ENCODE data around the gene ROBO1.
"Not testable (repeated sequence)": the region's sequence is repeated elsewhere in the genome, so short reads cannot be mapped to it uniquely, and the experiment has no call there.

Gene ROBO1

DNA sequence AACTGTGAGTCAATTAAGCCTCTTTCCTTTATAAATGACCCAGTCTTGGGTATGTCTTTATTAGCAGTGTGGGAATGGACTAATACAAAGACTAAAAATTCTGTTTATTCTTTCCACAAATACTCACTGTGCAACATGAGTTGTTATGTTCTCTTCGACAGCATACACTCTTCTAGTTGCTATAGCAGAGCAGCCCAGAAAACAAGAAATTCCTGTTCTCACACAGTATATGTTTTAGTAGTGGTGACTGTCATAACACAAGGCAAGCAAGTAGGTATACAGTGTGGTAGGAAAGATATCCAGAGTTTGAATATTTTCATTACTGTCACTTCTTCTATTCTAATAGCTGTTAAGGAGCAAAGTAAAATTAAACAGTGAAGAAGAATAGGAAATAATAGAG, 453.3 kb downstream of the ROBO1 start:
- DNase-seq (ENCODE audit: low read depth) = no peak

DNA sequence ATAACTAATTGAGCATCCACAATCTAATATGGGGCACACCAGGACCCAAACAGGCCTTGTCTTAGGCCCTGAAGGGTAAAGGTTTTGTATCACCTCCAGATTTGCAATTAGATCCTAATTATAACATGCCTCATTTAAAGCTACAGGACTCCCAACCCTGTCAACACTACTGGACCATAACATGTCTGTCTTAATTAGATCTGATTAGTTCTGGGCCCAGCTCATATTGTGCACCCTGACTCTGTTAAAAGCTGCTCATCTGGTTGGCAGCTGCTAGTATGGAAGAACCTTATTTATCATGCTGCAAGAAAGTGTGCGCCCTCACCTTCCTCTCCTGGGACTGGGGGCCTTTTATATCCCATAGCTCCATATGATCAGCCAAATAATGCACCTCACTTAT, 457.8 kb downstream of the ROBO1 start:
- no peak for DNase-seq (ENCODE audit: low read depth)

DNA sequence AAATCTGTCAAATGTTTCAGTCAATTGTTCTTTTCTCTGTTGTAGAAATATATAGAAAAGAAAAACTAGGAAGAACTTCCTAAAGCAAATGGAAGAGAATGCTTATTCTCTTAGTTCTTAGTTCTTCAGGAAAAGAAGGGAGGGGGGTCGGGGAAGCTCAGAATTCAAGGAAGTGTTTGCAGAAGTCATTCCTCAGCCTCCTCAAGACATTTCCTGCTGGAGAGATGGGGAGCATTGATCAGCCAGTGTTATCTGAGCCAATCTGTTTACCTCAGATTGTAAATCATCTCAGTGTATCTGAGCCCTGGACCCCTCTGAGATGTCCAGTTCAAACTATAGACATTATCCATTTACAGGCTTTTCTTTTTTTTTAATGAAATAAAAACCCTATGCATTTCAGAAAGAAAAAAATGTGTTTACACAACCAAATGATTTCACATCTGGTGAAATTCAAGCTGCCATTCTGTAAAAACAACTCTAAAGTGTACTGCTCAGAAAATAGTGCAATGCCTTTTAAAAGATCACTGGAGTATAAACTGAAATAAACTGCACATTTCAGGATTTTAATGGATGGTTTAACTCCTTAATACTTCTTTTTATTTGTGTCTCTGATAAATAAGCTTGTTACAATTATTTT, 460.7 kb downstream of the ROBO1 start:
- DNase-seq (ENCODE audit: low read depth) = no peak

DNA sequence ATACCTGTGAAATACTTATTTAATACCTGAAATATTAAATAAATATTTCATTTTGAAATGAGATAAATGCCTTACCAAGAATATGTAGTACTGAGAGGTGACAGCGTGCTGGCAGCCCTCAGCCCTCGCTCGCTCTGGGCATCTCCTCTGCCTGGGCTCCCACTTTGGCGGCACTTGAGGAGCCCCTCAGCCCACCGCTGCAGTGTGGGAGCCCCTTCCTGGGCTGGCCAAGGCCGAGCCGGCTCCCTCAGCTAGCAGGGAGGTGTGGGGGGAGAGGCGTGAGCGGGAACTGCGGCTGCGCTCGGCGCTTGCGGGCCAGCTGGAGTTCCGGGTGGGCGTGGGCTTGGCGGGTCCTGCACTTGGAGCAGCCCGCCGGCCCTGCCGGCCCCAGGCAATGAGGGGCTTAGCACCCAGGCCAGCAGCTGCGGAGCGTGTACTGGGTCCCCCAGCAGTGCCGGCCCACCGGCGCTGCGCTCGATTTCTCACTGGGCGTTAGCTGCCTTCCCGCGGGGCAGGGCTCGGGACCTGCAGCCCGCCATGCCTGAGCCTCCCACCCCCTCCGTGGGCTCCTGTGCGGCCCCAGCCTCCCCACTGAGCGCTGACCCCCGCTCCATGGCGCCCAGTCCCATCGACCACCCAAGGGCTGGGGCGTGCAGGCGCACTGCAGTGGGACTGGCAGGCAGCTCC, 467.7 kb downstream of the ROBO1 start:
- DNase-seq (ENCODE audit: low read depth) = not testable (repeated sequence)

DNA sequence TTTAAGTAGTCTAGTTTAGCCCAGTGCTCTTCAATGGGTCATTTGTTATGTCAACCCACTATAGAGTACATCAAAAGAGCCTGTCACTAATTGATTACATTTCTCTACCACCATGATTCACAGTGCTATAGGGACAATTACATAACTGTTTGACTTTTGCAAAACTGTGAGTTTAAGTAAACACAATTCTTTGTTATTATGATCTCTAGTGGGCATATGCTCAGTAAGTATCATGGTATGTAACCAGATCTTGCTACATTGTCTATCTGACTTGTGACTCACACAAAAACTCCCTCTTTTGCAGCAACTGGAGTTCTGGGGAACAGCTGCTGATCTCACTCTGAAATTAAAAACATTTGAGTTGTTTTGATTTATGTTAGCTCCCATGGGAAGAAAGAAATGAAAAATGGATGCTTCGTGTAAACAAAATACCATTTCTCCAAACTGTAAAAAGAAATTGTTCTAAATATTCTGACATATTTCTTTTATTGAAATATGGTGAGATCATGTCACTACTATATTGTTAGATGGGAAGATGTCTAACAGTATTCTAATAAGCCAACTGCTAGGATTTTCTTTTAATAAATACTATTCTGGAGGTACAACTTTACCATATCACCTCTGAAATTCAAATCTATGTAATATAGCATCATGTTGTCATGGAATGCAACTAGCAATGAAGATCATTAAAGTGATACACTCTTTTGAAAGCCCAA, 470.4 kb downstream of the ROBO1 start:
- no peak for DNase-seq (ENCODE audit: low read depth)

DNA sequence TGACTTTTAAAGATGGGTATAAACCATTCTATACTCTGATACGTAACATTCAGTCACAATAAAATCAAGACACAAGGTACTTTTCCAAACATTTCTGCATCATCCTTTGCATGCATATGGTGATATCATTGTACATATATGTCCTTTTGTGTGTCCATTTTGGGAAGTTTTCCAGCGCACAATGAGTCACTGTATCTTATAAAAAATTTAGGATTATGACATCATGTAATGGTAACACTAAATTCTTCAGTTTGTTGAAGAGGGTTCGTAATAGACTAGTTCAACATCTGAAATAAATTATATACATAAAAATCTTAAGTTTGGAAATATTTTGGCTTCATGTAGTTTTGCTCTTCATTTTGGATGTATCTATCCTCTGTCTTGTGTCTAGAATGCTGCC, 480.9 kb downstream of the ROBO1 start:
- no peak for DNase-seq (ENCODE audit: low read depth)

DNA sequence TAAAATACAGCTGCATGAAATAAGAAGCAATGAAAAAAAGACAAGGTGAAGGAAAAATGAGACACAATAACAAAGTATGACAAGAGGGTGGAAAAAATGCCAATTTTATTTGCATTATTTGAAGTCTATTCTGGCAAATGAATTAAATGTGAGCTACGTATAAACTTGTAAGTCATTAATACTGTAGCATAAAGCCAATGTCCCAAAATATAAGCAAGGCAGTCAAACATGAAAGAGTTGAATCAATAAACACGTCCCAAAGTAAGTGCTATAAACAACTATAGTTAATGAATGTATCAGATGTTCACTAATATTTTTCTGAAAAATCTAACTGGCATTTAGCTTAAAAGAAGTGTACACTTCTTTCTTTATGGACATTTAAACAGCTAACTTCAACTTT, 481.9 kb downstream of the ROBO1 start:
- DNase-seq (ENCODE audit: low read depth) = no peak

DNA sequence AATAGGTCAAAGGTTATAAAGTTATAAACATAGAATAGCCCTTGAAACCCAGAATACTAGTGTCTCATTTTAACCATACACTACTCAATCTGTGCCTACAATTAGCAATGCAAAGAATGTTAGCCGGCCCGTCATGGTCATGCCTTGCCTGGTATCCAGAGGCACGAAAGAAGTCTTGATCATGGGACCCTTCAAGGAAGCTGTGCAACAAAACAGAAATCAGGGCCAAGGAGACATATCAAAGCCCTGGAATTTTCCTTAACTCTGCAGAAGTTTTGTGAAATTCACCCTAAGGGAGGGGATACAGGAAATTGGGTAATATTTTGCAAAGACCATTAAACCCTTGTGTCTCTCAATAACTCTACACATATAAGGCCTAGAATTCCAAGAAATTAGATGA, 482.4 kb downstream of the ROBO1 start:
- DNase-seq (ENCODE audit: low read depth) = no peak

DNA sequence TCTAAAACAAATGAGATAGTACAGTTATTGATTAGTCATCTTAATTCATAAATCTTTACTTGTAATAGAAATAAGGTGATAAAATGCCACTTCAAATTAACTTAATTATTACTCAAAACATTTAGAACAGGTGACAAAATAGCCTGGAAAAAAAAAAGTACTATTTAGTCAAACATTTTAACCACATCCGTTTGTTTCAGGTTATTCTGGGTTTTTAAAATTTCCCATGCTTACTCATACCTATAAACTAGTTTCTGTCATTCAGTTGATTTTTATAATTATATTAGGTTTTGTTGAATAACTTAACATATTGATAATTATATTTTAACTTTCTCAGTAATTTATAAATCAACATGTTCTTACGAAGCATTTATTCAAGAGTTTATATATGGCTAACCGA, 483.0 kb downstream of the ROBO1 start:
- no peak for DNase-seq (ENCODE audit: low read depth)

DNA sequence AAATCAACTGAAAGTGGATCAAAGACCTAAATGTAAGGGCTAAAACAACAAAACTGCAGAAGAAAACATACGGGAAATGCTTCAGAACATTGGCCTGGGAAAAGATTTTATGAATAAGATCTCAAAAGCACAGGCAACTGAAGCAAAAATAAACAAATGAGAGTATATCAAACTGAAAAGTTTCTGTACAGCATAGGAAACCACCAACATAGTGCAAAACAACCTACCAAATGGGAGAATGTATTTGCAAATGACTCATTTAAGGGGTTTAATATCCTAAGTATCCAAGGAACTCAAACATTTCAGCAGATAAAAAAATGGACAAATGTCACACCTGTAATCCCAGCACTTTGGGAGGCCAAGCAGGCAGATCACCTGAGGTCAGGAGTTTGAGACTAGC, 489.1 kb downstream of the ROBO1 start:
- DNase-seq (ENCODE audit: low read depth) = no peak

DNA sequence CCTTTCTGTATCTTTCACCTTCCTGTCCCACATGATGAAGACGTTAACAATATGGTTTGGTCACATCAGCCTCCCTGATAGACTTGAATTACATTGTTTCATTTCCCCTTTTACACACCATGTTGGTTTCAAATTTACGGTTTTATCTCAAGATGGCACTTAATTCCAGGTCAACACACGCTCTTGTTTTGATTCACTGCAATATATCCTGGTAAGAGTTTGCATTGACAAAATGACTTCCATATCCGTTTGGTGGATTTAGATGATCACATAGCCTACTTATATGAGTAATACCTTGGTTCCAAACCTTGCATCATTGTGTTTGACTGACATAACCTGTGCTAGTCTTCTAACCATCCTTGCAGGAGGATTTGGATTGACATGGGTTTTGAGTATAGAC, 499.4 kb downstream of the ROBO1 start:
- DNase-seq (ENCODE audit: low read depth) = no peak

DNA sequence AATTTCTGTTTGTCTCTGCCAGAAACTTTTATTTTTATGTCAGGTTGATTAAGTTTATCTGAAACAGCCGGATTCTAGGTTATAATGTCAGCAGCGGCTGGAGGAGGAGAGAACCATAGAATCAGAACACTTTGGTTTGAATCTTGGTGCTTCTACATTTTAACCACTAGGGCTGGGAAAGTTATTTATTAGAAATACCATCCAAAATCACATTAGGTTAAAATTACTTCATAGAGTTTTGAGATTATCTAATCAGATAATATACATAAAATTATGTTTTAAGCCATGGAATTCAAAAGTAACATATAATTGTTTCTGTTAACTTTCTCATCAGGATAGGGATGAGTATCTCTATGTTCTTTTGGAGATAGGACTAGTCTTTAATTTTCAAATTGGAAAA, 502.9 kb downstream of the ROBO1 start:
- DNase-seq (ENCODE audit: low read depth) = no peak

DNA sequence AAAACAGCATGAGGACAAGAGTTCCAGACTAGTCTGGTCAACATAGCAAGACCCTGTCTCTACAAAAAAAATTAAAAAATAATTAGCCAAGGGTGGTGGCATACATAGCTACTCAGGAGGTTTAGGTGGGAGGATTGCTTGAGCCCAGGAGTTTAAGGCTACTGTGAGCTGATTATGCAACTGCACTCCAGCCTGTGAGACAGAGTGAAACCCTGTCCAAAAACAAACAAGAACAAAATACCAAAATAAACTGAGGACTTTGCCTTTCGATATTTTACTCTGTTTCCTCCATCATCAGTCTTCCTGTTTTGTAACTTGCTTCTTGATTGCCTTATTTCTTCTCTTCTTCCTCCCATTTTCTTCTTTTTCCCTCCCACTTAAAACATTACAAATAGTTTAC, 504.4 kb downstream of the ROBO1 start:
- no peak for DNase-seq (ENCODE audit: low read depth)

DNA sequence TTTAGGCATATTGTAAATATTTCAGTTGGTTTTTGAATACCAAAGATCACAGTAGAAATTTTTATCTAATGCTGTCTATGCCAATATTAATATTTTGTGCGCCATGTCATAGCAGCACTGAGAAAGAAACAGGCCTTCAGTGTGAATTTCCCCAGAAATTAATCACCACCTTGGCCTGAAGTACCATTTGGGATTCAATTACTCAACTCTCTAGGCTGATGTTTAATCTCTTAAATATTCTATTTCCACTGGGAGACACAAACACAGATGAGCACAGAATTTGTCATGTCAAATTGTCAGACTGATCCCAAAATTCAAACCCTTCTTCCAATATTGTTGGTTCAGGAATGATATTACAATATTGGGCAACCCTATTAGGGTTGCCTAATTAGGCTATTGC, 509.3 kb downstream of the ROBO1 start:
- DNase-seq (ENCODE audit: low read depth) = no peak

DNA sequence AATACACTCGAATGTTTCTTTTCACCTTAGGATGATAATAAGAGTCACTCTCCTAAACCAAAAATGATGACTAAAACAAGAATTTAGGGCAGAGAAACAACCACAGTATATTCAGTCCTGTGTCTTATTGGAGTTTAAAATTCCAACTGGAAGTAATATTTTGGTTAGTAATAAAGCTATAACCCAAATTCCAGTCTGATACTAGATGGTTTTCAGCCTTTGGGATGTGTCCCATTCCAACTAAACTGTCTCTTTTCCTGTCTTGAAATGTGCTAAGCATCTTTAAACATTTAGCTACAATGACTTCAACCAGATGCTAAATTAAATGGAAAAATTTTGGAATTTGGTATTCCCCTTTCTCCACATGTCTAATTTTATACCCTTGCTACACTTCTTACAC, 510.0 kb downstream of the ROBO1 start:
- no peak for DNase-seq (ENCODE audit: low read depth)

DNA sequence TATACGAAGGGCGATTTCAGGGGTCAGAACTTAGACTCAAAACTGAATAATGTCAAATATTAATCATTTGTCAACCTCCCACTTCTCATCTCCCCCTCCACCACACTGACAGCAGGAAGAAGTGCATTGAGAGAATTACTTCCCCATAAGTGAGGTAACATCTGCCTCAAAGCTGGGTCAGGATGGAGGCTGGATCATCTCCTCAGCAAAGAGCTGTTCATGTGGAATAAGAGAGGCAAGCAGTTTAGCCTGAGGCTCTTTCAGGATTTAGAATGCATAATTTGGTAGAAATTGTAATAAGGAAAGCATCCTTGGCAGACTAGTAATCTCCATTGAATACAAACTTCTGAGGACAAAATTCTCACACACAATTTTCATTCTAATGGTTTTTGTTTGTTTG, 512.1 kb downstream of the ROBO1 start:
- DNase-seq (ENCODE audit: low read depth) = no peak

DNA sequence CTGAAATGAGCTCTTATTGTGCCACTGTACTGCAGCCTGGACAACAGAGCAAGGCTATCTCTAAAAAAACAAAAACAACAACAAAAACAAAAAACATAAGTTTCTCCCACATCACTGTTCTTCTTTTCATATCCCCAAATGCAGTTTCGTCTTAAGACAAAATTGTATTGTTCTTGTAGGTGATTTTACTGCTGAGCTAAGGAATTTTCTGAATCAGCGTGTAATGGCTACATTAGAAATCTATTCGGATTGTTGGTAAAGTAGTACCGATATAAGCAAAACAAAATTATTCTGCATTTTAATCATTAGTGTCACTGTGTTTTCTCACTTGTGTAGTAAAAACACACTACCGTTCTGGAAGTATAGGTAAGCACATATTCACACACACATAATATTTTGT, 512.5 kb downstream of the ROBO1 start:
- DNase-seq (ENCODE audit: low read depth) = no peak

DNA sequence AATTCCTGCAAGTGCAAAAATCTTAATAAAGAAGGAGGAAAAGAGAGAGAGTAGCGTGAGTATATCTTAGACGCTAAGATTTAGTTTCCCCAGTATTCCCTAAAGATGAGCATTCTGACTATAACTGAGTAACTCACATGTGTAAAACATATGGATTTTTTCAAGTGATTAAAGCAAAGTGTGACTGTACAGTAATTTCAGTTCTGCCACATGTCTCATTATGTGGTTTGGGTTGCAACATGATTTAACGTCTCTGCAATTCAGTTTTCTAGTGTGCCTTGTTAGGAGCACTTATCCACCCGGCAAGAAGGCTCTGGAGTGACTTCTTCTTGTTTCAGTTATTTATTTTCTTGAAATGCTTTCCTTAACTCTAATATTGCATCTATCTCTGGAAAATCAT, 514.1 kb downstream of the ROBO1 start:
- DNase-seq (ENCODE audit: low read depth) = no peak

DNA sequence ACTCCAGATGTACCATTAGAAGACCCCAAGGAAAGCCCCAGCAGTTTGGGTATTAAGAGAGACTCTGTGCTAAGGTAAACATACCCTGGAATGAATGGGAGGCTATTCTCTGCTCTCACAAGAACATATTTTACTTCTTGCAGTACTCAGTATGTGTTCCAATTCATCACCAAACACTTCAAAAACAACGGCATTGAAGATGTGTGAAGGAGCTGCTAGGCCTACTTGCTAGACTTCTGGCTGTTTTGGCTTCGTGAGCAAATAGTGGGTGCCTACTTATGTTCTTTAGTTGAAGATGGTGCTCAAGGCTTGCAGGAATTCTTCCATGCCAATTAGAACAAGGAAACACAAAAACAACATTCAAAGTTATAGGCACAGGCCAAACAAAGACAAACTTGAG, 514.5 kb downstream of the ROBO1 start:
- DNase-seq (ENCODE audit: low read depth) = no peak

DNA sequence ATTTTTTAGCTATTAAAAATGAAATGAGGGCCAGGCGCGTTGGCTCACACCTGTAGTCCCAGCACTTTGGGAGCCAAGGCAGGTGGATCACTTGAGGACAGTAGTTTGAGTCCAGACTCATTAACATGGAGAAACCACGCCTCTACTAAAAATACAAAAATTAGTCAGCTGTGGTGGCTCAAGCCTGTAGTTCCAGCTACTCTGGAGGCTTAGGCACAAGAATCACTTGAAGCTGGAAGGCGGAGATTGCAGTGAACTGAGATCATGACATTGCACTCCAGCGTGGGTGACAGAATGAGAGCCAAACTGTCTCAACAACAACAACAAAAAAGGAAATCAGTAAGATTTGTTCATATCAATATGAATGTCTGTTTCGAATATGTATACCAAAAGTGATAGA, 517.1 kb downstream of the ROBO1 start:
- no peak for DNase-seq (ENCODE audit: low read depth)

DNA sequence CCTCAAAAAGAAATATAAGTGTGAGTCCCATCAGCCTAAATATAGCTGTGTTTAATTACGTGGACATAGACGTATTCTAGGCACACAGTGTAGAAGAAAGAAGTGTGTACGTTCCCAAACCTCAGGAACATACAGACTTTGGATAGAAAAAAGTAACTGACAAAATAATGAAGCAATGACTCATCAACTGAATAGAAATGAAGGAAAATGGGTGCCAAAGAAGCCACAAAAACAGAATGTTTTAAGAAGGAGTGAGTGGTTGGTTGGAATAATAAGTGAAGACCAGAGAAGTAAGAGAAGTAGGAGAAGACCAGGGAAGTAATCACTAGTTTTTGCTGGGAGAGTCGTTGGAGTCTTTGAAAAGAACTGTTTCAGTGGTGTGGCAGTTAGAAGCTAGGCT, 518.1 kb downstream of the ROBO1 start:
- no peak for DNase-seq (ENCODE audit: low read depth)

DNA sequence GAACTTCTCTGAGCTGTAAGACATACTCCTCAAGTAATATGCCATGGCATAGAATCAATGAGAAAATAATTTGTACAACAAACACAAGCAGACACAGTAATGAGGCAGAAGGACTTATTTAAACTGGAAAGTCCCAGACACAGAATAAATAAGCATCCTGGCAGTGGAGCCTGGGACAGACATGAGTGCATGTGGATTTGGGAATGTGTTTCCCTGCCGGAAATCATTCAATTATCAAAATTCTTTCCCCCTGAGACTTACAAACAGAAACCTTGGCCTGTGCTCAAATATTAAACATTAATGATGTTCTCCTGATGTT, 520.1 kb downstream of the ROBO1 start:
- no peak for DNase-seq (ENCODE audit: low read depth)

DNA sequence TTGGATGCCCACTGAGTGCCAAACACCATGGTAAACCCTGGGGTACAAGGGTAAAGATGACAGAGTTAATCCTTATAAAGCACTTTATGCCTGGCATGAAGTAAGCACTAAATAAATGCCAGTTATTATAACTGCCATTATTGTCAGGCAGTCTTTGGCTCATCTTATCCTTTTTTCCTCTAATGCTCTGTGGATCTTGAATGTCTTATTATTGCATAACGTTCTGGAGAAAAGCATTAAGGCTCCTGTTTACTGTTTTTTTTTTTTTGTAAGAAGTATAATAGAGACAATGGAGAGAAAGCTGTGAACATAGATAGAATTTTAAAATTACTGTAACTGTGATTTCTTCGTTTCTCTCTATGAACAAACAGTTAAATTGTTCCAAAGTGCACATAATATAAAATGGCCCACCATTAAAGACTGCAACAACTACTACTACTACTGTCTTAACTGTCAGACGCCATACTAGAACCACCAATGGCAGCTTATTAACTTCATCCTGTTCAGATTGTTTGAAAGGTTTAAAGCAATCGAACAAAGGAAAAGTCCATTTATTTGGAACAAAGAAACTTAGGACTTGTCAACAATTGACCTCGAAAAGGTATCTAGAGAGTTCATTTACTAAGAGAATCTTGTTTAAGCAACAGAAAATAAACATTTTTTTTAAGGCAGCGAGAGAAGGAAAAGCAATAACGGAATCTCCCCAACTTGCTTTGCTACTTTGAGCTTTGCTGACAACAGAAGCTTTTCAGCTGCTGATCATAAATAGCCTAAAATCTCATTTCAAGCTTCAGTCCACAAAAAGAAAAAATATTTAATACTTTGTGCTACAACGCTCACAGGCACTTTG, 520.7 kb downstream of the ROBO1 start:
- no peak for DNase-seq (ENCODE audit: low read depth)
